Panc1 (cell line): ENCODE results near the gene DLGAP1. TPM values are rescaled to one million over a fixed set of nuclear protein-coding genes. Genes with fewer than 3 reads are reported as not detected.

ENCODE experiments used
- ATAC-seq: fragments of 200-7000 bp; cut with Tn5 transposase; 2 replicates; pipeline ENCODE4 v1.9.1; 2020; ENCODE audit warnings: mild to moderate bottlenecking, moderate library complexity
- BruUV-seq: library from RNA; stranded (reverse); fragments of 400-500 nt; replicated peaks from 2 replicates; lab custom pipeline; 2021; lab: Mats Ljungman, UMichigan
- CTCF ChIA-PET: fragments of 300-600 bp; sonication (Branson Sonifier 250); formaldehyde crosslinking; loops from one replicate; lab custom pipeline; 2022; ENCODE audit warnings: antibody characterized with exemption; lab: Charles Lee
- POLR2A ChIA-PET: fragments of 300-600 bp; sonication (Branson Sonifier 250); formaldehyde crosslinking; loops from one replicate; lab custom pipeline; 2022; ENCODE audit warnings: antibody characterized with exemption; lab: Charles Lee
- DNase-seq: peaks from one replicate; pipeline ENCODE4 v3.0.0-alpha.2; 2010; ENCODE audit warnings: low read depth, low spot score
- H3K27ac ChIP-seq: 2 replicates; pipeline ENCODE4 v1.5.1; 2011; ENCODE audit warnings: mild to moderate bottlenecking, low read length, inconsistent platforms
- H3K27me3 ChIP-seq: fragments of 200-500 bp; sonication (Bioruptor generic); 2 replicates; pipeline ENCODE4 v1.6.0; 2014; ENCODE audit warnings: low read length, inconsistent platforms; ENCODE audit not compliant: control insufficient read depth, insufficient read depth
- H3K36me3 ChIP-seq: fragments of 200-500 bp; sonication (Bioruptor generic); 2 replicates; pipeline ENCODE4 v1.5.1; 2014; ENCODE audit warnings: inconsistent platforms, mild to moderate bottlenecking, low read length, moderate library complexity; ENCODE audit not compliant: control insufficient read depth, insufficient read depth
- H3K4me1 ChIP-seq: 2 replicates; pipeline ENCODE4 v1.5.1; 2011; ENCODE audit warnings: inconsistent platforms, mild to moderate bottlenecking, low read length, moderate library complexity; ENCODE audit not compliant: control insufficient read depth, insufficient read depth
- H3K4me3 ChIP-seq, 2 experiments: 2 replicates each; pipeline ENCODE4 v1.5.1; 2011 to 2012; ENCODE audit warnings: low read depth in 2 of 2, low read length in 2 of 2, mild to moderate bottlenecking in 2 of 2, inconsistent platforms in 1 of 2, moderate library complexity in 1 of 2
- H3K9me3 ChIP-seq: fragments of 200-500 bp; sonication (Bioruptor generic); 2 replicates; pipeline ENCODE4 v1.5.1; 2014; ENCODE audit warnings: low read depth, mild to moderate bottlenecking, inconsistent platforms, low read length, moderate library complexity; ENCODE audit not compliant: control insufficient read depth, insufficient read depth
- CTCF ChIP-seq: fragments of 450-650 bp; IDR thresholded peaks from 2 replicates; pipeline ENCODE4 v1.5.1; 2017; ENCODE audit warnings: mild to moderate bottlenecking
- POLR2AphosphoS5 ChIP-seq: IDR thresholded peaks from 2 replicates; pipeline ENCODE4 v1.6.1; 2012; ENCODE audit warnings: mild to moderate bottlenecking, low read depth, low read length, moderate library complexity
- REST ChIP-seq, 2 experiments: IDR thresholded peaks; 2 replicates each; pipeline ENCODE4 v1.6.1; 2011 to 2012; ENCODE audit warnings: low read depth in 2 of 2, control low read depth in 1 of 2, low read length in 1 of 2, mild to moderate bottlenecking in 1 of 2, moderate library complexity in 1 of 2; ENCODE audit not compliant: insufficient read depth in 1 of 2
- SIN3A ChIP-seq: IDR thresholded peaks from 2 replicates; pipeline ENCODE4 v1.6.1; 2012; ENCODE audit warnings: low read depth, mild to moderate bottlenecking, low read length, moderate library complexity, borderline replicate concordance; ENCODE audit not compliant: insufficient read depth
- TCF7L2 ChIP-seq: IDR thresholded peaks from 2 replicates; pipeline ENCODE4 v1.6.1; 2011; ENCODE audit warnings: mild to moderate bottlenecking, low read depth, low read length, inconsistent platforms
- in situ Hi-C: cut with HindIII; loops from 2 replicates; pipeline ENCODE4 v1.10.0; 2016; ENCODE audit warnings: low sequenced_read_pairs, low pct_unique_long_range_greater_than_20kb
- intact Hi-C: fragments of 100-400 bp; cut with micrococcal nuclease; formaldehyde crosslinking; loops from one replicate; pipeline ENCODE4 v1.10.0; 2022; ENCODE audit not compliant: unreplicated experiment
- total RNA-seq: library from RNA; stranded (reverse); gene quantifications from one replicate; pipeline ENCODE4 v1.2.1, GENCODE V29; 2021; ENCODE audit not compliant: unreplicated experiment

The DLGAP1 gene
- total RNA-seq, 1 experiment from 2014 or later, result 1.8 TPM

- H3K27ac ChIP-seq, result no peak overlapping the region
- intact Hi-C loops (no loop called here), in situ Hi-C loops (no loop called here)
- H3K27me3 ChIP-seq, result no peaks in the 10 kb centered on the region
- no peaks in the 10 kb centered on the region for H3K4me1 ChIP-seq
- H3K9me3 ChIP-seq, result no peaks in the 10 kb centered on the region
- no peak overlapping the region for H3K4me3 ChIP-seq
- no peaks in the 10 kb centered on the region for H3K36me3 ChIP-seq
- no TSS peak for BruUV-seq
- ChIA-PET CTCF (no interaction called here), POLR2A (no interaction called here)
- ATAC-seq, result no peak
- no peak for DNase-seq
- TF ChIP-seq SIN3A, result no peak
- no peak for TF ChIP-seq POLR2AphosphoS5
- TF ChIP-seq TCF7L2, result no peak
- TF ChIP-seq CTCF, result no peak
- no peak for TF ChIP-seq REST (IDR thresholded peaks at IDR 0.05; ENCODE audit: insufficient read depth in 1 of 2, low read depth in 2 of 2, low read length in 1 of 2)
Observed at GRCh38 chr18:3950668-3951404, 504.3 kb downstream of the DLGAP1 start.

- no peaks in the 10 kb centered on the region for H3K4me1 ChIP-seq
- no TSS peak for BruUV-seq
- H3K27ac ChIP-seq, result no peak overlapping the region
- intact Hi-C loops (no loop called here), in situ Hi-C loops (no loop called here)
- ChIA-PET POLR2A (no interaction called here), CTCF (no interaction called here)
- ATAC-seq (no peak), DNase-seq (no peak)
- H3K9me3 ChIP-seq, result no peaks in the 10 kb centered on the region
- TF ChIP-seq POLR2AphosphoS5 (no peak), CTCF (no peak), TCF7L2 (no peak), REST (IDR thresholded peaks at IDR 0.05; ENCODE audit: insufficient read depth in 1 of 2, low read depth in 2 of 2, low read length in 1 of 2) (no peak), SIN3A (no peak)
- no peaks in the 10 kb centered on the region for H3K27me3 ChIP-seq
- H3K4me3 ChIP-seq, result no peak overlapping the region
- H3K36me3 ChIP-seq, result no peaks in the 10 kb centered on the region
Observed at GRCh38 chr18:3948958-3949357, 506.1 kb downstream of the DLGAP1 start.
